IPS-18c (cell line): ENCODE results near the gene ITGA2.

ENCODE experiments used
- H3K4me3 ChIP-seq: 2 replicates; pipeline ENCODE4 v1.7.0; 2013; ENCODE audit warnings: low read depth, mild to moderate bottlenecking, low read length, moderate library complexity; ENCODE audit not compliant: insufficient read depth
- H3K9me3 ChIP-seq: one replicate; pipeline ENCODE4 v1.6.1; 2013; ENCODE audit warnings: mild to moderate bottlenecking, low read length, moderate library complexity; ENCODE audit not compliant: control insufficient read depth, insufficient read depth

Gene ITGA2

GRCh38 chr5:53003144-53003543 is 14.0 kb downstream of the ITGA2 start:
- H3K9me3 ChIP-seq, result no peaks in the 10 kb centered on the region
- no peak overlapping the region for H3K4me3 ChIP-seq

GRCh38 chr5:53006911-53007890 is 18.0 kb downstream of the ITGA2 start:
- H3K9me3 ChIP-seq, result no peaks in the 10 kb centered on the region
- no peak overlapping the region for H3K4me3 ChIP-seq

- Histone ChIP-seq H3K9me3 (no peaks in the 10 kb centered on the region), H3K4me3 (no peak overlapping the region)
Observed at GRCh38 chr5:53008751-53009150, 19.6 kb downstream of the ITGA2 start.

- Histone ChIP-seq H3K9me3 (no peaks in the 10 kb centered on the region), H3K4me3 (no peak overlapping the region)
Observed at GRCh38 chr5:53009816-53010215, 20.7 kb downstream of the ITGA2 start.

GRCh38 chr5:53010814-53011213 is 21.7 kb downstream of the ITGA2 start:
- no peak overlapping the region for H3K4me3 ChIP-seq
- H3K9me3 ChIP-seq, result no peaks in the 10 kb centered on the region

- no peaks in the 10 kb centered on the region for H3K9me3 ChIP-seq
Observed at GRCh38 chr5:53011233-53011632, 22.1 kb downstream of the ITGA2 start.

GRCh38 chr5:53013857-53014256 is 24.7 kb downstream of the ITGA2 start:
- H3K4me3 ChIP-seq, result no peak overlapping the region
- H3K9me3 ChIP-seq, result no peaks in the 10 kb centered on the region

More at GRCh38 chr5:53011233-53011632, 22.1 kb downstream of the ITGA2 start:
- no peak overlapping the region for H3K4me3 ChIP-seq

- H3K4me3 ChIP-seq, result no peak overlapping the region
- H3K9me3 ChIP-seq, result no peaks in the 10 kb centered on the region
Observed at GRCh38 chr5:53017383-53017782, 28.2 kb downstream of the ITGA2 start.

- Histone ChIP-seq H3K4me3 (no peak overlapping the region), H3K9me3 (no peaks in the 10 kb centered on the region)
Observed at GRCh38 chr5:53017794-53018391, 28.7 kb downstream of the ITGA2 start.

- no peak overlapping the region for H3K4me3 ChIP-seq
Observed at GRCh38 chr5:53019320-53019719, 30.2 kb downstream of the ITGA2 start.

GRCh38 chr5:53022930-53023511 is 33.9 kb downstream of the ITGA2 start:
- Histone ChIP-seq H3K4me3 (no peak overlapping the region), H3K9me3 (no peaks in the 10 kb centered on the region)

More at GRCh38 chr5:53019320-53019719, 30.2 kb downstream of the ITGA2 start:
- H3K9me3 ChIP-seq, result no peaks in the 10 kb centered on the region

- Histone ChIP-seq H3K4me3 (no peak overlapping the region), H3K9me3 (no peaks in the 10 kb centered on the region)
Observed at GRCh38 chr5:53023969-53024368, 34.8 kb downstream of the ITGA2 start.

- H3K9me3 ChIP-seq, result no peaks in the 10 kb centered on the region
- no peak overlapping the region for H3K4me3 ChIP-seq
Observed at GRCh38 chr5:53024535-53024934, 35.4 kb downstream of the ITGA2 start.

- Histone ChIP-seq H3K9me3 (no peaks in the 10 kb centered on the region), H3K4me3 (no peak overlapping the region)
Observed at GRCh38 chr5:53025487-53025886, 36.3 kb downstream of the ITGA2 start.

GRCh38 chr5:53027913-53028312 is 38.8 kb downstream of the ITGA2 start:
- no peaks in the 10 kb centered on the region for H3K9me3 ChIP-seq
- H3K4me3 ChIP-seq, result no peak overlapping the region

- Histone ChIP-seq H3K9me3 (no peaks in the 10 kb centered on the region), H3K4me3 (no peak overlapping the region)
Observed at GRCh38 chr5:53029608-53030007, 40.5 kb downstream of the ITGA2 start.

- Histone ChIP-seq H3K4me3 (no peak overlapping the region), H3K9me3 (no peaks in the 10 kb centered on the region)
Observed at GRCh38 chr5:53030893-53031292, 41.7 kb downstream of the ITGA2 start.

GRCh38 chr5:53031695-53032096 is 42.5 kb downstream of the ITGA2 start:
- H3K4me3 ChIP-seq, result no peak overlapping the region

More at GRCh38 chr5:53031695-53032096, 42.5 kb downstream of the ITGA2 start:
- no peaks in the 10 kb centered on the region for H3K9me3 ChIP-seq
